Activated T-cell treated with anti-CD3 and anti-CD28 coated beads, Interleukin-2, amount 50 U/mL, for 4 hours (primary cell): ENCODE data around the gene MMADHC. TPM values are rescaled to one million over a fixed set of nuclear protein-coding genes. Genes with fewer than 3 reads are reported as not detected.

ENCODE experiments used
- ATAC-seq, 2 donors: fragments of 200-7000 bp; cut with Tn5 transposase; one replicate each; pipeline ENCODE4 v1.10.0; 2021
- DNase-seq: peaks from one replicate; pipeline ENCODE4 v3.0.0-alpha.2; 2020
- H3K27me3 Mint-ChIP-seq: one replicate; pipeline ENCODE4 v1.8.0; 2021; ENCODE audit warnings: low read depth, mixed read lengths
- H3K36me3 Mint-ChIP-seq: one replicate; pipeline ENCODE4 v1.8.0; 2022; ENCODE audit warnings: mixed read lengths; ENCODE audit not compliant: insufficient read depth
- H3K4me1 Mint-ChIP-seq: one replicate; pipeline ENCODE4 v1.8.0; 2021; ENCODE audit warnings: low read depth, mixed read lengths
- H3K4me3 Mint-ChIP-seq: one replicate; pipeline ENCODE4 v1.8.0; 2021; ENCODE audit warnings: mild to moderate bottlenecking, moderate library complexity, mixed read lengths
- H3K9me3 Mint-ChIP-seq: one replicate; pipeline ENCODE4 v1.8.0; 2021; ENCODE audit warnings: mixed read lengths
- total RNA-seq, 3 donors: library from RNA; stranded (reverse); gene quantifications; one replicate each; pipeline ENCODE4 v1.2.1, GENCODE V29; 2021

Gene MMADHC
- 100 to 1,000 TPM; 144 to 152 (median 148) TPM for total RNA-seq

- Mint-ChIP-seq H3K36me3 (peaks cover 22% of the 10 kb centered on the region), H3K27me3 (peaks cover 14% of the 10 kb centered on the region), H3K9me3 (no peaks in the 10 kb centered on the region), H3K4me1 (peaks cover 41% of the 10 kb centered on the region), H3K4me3 (peak within 1 kb of the TSS; percentile 100)
- ATAC-seq (peak; percentile 99), DNase-seq (peak; percentile 88)
These were observed at the start of gene MMADHC for GRCh38 chr2:149587220-149587949. Gene MMADHC (minus strand): TSS chr2:149587775. CDS start chr2:149587097, 678 bp downstream.

GRCh38 chr2:149634103-149634502 lies 46.5 kb upstream of the MMADHC start:
- Mint-ChIP-seq H3K27me3 (peaks cover 3% of the 10 kb centered on the region), H3K36me3 (no peaks in the 10 kb centered on the region), H3K4me1 (no peaks in the 10 kb centered on the region), H3K4me3 (no peak overlapping the region), H3K9me3 (no peaks in the 10 kb centered on the region)
- DNase-seq (no peak), ATAC-seq (no peak)

- no peaks in the 10 kb centered on the region for H3K4me1 Mint-ChIP-seq
- H3K4me3 Mint-ChIP-seq = no peak overlapping the region
- no peaks in the 10 kb centered on the region for H3K9me3 Mint-ChIP-seq
- H3K36me3 Mint-ChIP-seq = no peaks in the 10 kb centered on the region
- H3K27me3 Mint-ChIP-seq = peaks cover 2% of the 10 kb centered on the region
- no peak for DNase-seq
- no peak for ATAC-seq
These were observed 42.9 kb upstream of the MMADHC start for GRCh38 chr2:149630445-149630844.

- Mint-ChIP-seq H3K4me3 (no peak overlapping the region), H3K9me3 (no peaks in the 10 kb centered on the region), H3K36me3 (no peaks in the 10 kb centered on the region), H3K4me1 (no peaks in the 10 kb centered on the region), H3K27me3 (peaks cover 2% of the 10 kb centered on the region)
- DNase-seq = no peak
- no peak for ATAC-seq
These were observed 41.5 kb upstream of the MMADHC start for GRCh38 chr2:149629026-149629425.

GRCh38 chr2:149627111-149627801 lies 39.7 kb upstream of the MMADHC start:
- DNase-seq = no peak

GRCh38 chr2:149625671-149626070 lies 38.1 kb upstream of the MMADHC start:
- Mint-ChIP-seq H3K36me3 (no peaks in the 10 kb centered on the region), H3K4me3 (no peak overlapping the region), H3K4me1 (no peaks in the 10 kb centered on the region), H3K27me3 (peaks cover 2% of the 10 kb centered on the region), H3K9me3 (no peaks in the 10 kb centered on the region)
- no peak for ATAC-seq
- DNase-seq = no peak

More at GRCh38 chr2:149627111-149627801, 39.7 kb upstream of the MMADHC start:
- peaks cover 2% of the 10 kb centered on the region for H3K27me3 Mint-ChIP-seq
- H3K4me3 Mint-ChIP-seq = no peak overlapping the region
- no peaks in the 10 kb centered on the region for H3K4me1 Mint-ChIP-seq
- no peak for ATAC-seq
- no peaks in the 10 kb centered on the region for H3K36me3 Mint-ChIP-seq
- no peaks in the 10 kb centered on the region for H3K9me3 Mint-ChIP-seq

GRCh38 chr2:149625271-149625670 lies 37.7 kb upstream of the MMADHC start:
- DNase-seq (no peak), ATAC-seq (no peak)
- Mint-ChIP-seq H3K4me3 (no peak overlapping the region), H3K9me3 (no peaks in the 10 kb centered on the region), H3K27me3 (peaks cover 2% of the 10 kb centered on the region), H3K4me1 (no peaks in the 10 kb centered on the region), H3K36me3 (no peaks in the 10 kb centered on the region)

- Mint-ChIP-seq H3K4me1 (no peaks in the 10 kb centered on the region), H3K4me3 (no peak overlapping the region), H3K9me3 (no peaks in the 10 kb centered on the region), H3K27me3 (no peaks in the 10 kb centered on the region), H3K36me3 (no peaks in the 10 kb centered on the region)
- ATAC-seq = no peak
- no peak for DNase-seq
These were observed 34.8 kb upstream of the MMADHC start for GRCh38 chr2:149622343-149622742.

- Mint-ChIP-seq H3K4me3 (no peak overlapping the region), H3K4me1 (no peaks in the 10 kb centered on the region), H3K9me3 (no peaks in the 10 kb centered on the region), H3K36me3 (no peaks in the 10 kb centered on the region), H3K27me3 (peaks cover 1% of the 10 kb centered on the region)
- ATAC-seq (no peak), DNase-seq (no peak)
These were observed 29.9 kb upstream of the MMADHC start for GRCh38 chr2:149617476-149617875.

- ATAC-seq = no peak
- H3K4me1 Mint-ChIP-seq = no peaks in the 10 kb centered on the region
These were observed 29.3 kb upstream of the MMADHC start for GRCh38 chr2:149616681-149617456.

GRCh38 chr2:149613704-149614103 lies 26.1 kb upstream of the MMADHC start:
- Mint-ChIP-seq H3K4me3 (no peak overlapping the region), H3K36me3 (no peaks in the 10 kb centered on the region), H3K27me3 (peaks cover 3% of the 10 kb centered on the region), H3K4me1 (no peaks in the 10 kb centered on the region), H3K9me3 (peaks cover 3% of the 10 kb centered on the region)
- DNase-seq (no peak), ATAC-seq (no peak)

More at GRCh38 chr2:149616681-149617456, 29.3 kb upstream of the MMADHC start:
- Mint-ChIP-seq H3K4me3 (no peak overlapping the region), H3K9me3 (no peaks in the 10 kb centered on the region), H3K36me3 (no peaks in the 10 kb centered on the region), H3K27me3 (peaks cover 1% of the 10 kb centered on the region)
- no peak for DNase-seq

GRCh38 chr2:149612122-149612521 lies 24.5 kb upstream of the MMADHC start:
- Mint-ChIP-seq H3K4me3 (no peak overlapping the region), H3K27me3 (peaks cover 3% of the 10 kb centered on the region), H3K9me3 (peaks cover 3% of the 10 kb centered on the region), H3K4me1 (no peaks in the 10 kb centered on the region), H3K36me3 (no peaks in the 10 kb centered on the region)
- DNase-seq (no peak), ATAC-seq (no peak)

- H3K27me3 Mint-ChIP-seq = peaks cover 3% of the 10 kb centered on the region
- no peak for DNase-seq
- H3K4me3 Mint-ChIP-seq = no peak overlapping the region
- H3K9me3 Mint-ChIP-seq = peaks cover 3% of the 10 kb centered on the region
- ATAC-seq = no peak
- no peaks in the 10 kb centered on the region for H3K4me1 Mint-ChIP-seq
- no peaks in the 10 kb centered on the region for H3K36me3 Mint-ChIP-seq
These were observed 23.7 kb upstream of the MMADHC start for GRCh38 chr2:149611100-149611820.

GRCh38 chr2:149606251-149606811 lies 18.8 kb upstream of the MMADHC start:
- no peaks in the 10 kb centered on the region for H3K36me3 Mint-ChIP-seq

More at GRCh38 chr2:149606251-149606811, 18.8 kb upstream of the MMADHC start:
- peaks cover 7% of the 10 kb centered on the region for H3K4me1 Mint-ChIP-seq
- H3K27me3 Mint-ChIP-seq = peaks cover 2% of the 10 kb centered on the region
- no peak for ATAC-seq
- H3K4me3 Mint-ChIP-seq = no peak overlapping the region
- DNase-seq = no peak
- H3K9me3 Mint-ChIP-seq = peaks cover 7% of the 10 kb centered on the region
